Activated CD8-positive, alpha-beta T cell treated with anti-CD3 and anti-CD28 coated beads, Interleukin-2, amount 10 ng/mL, durations not matched to agents 7 days and 5 days (primary cell): Measurements from ENCODE around the gene MAPK13. TPM values are rescaled to one million over a fixed set of nuclear protein-coding genes. Genes with fewer than 3 reads are reported as not detected.
"Not testable (repeated sequence)": the region's sequence is repeated elsewhere in the genome, so short reads cannot be mapped to it uniquely, and the experiment has no call there.

Experiments
- ATAC-seq: fragments of 150-1000 bp; cut with Tn5 transposase; one replicate; pipeline ENCODE4 v1.10.0; 2021; ENCODE audit warnings: moderate library complexity
- CTCF ChIA-PET: fragments of 350-600 bp; sonication (Branson Sonifier 250); formaldehyde crosslinking; loops from one replicate; lab custom pipeline; 2021; ENCODE audit warnings: antibody characterized with exemption; lab: Charles Lee
- POLR2A ChIA-PET: fragments of 350-600 bp; sonication (Branson Sonifier 250); formaldehyde crosslinking; loops from one replicate; lab custom pipeline; 2021; ENCODE audit warnings: antibody characterized with exemption; lab: Charles Lee
- DNase-seq: peaks from one replicate; pipeline ENCODE4 v3.0.0-alpha.2; 2020
- H3K27ac Mint-ChIP-seq: one replicate; pipeline ENCODE4 v1.8.0; 2021; ENCODE audit warnings: mild to moderate bottlenecking, mixed read lengths
- H3K27me3 Mint-ChIP-seq: one replicate; pipeline ENCODE4 v1.8.0; 2021; ENCODE audit warnings: low read depth, mixed read lengths
- H3K36me3 Mint-ChIP-seq: one replicate; pipeline ENCODE4 v1.8.0; 2021; ENCODE audit warnings: low read depth, mixed read lengths
- H3K4me1 Mint-ChIP-seq: one replicate; pipeline ENCODE4 v1.8.0; 2021; ENCODE audit warnings: low read depth, mixed read lengths
- H3K4me3 Mint-ChIP-seq: one replicate; pipeline ENCODE4 v1.8.0; 2021; ENCODE audit warnings: mild to moderate bottlenecking, mixed read lengths
- H3K9me3 Mint-ChIP-seq: one replicate; pipeline ENCODE4 v1.8.0; 2022; ENCODE audit warnings: mixed read lengths; ENCODE audit not compliant: insufficient read depth
- total RNA-seq, 2 experiments: library from RNA; stranded (reverse); gene quantifications; one replicate each; pipeline ENCODE4 v1.2.3, GENCODE V29; 2021

Gene MAPK13
- total RNA-seq, 2 experiments from 2014 or later: 42.6 to 43.5 TPM

GRCh38 chr6:36127462-36128016 is 2.8 kb upstream of the MAPK13 start:
- no peak overlapping the region for H3K4me3 Mint-ChIP-seq
- H3K27ac Mint-ChIP-seq: peak overlapping the region; percentile 15
- POLR2A ChIA-PET: interaction anchor here (2.0 kb wide), 1 partner anchor 99 kb away, joined by 5 read pairs; no protein-coding TSS in a partner anchor
- no peaks in the 10 kb centered on the region for H3K9me3 Mint-ChIP-seq
- H3K36me3 Mint-ChIP-seq: peaks cover 7% of the 10 kb centered on the region
- DNase-seq: no peak
- CTCF ChIA-PET: interaction anchor here (0.9 to 1.5 kb wide), 10 partner anchors 12 to 175 kb away, joined by 3 to 11 read pairs (median 4); no protein-coding TSS in a partner anchor
- H3K27me3 Mint-ChIP-seq: no peaks in the 10 kb centered on the region
- H3K4me1 Mint-ChIP-seq: peaks cover 81% of the 10 kb centered on the region
- no peak for ATAC-seq

GRCh38 chr6:36128073-36128472 is 2.2 kb upstream of the MAPK13 start:
- ATAC-seq (no peak), DNase-seq (no peak)
- Mint-ChIP-seq H3K4me1 (peaks cover 81% of the 10 kb centered on the region), H3K27ac (no peak overlapping the region), H3K36me3 (peaks cover 10% of the 10 kb centered on the region), H3K27me3 (no peaks in the 10 kb centered on the region), H3K4me3 (no peak overlapping the region), H3K9me3 (no peaks in the 10 kb centered on the region)
- ChIA-PET POLR2A (no interaction called here), CTCF (no interaction called here)

GRCh38 chr6:36128793-36129192 is 1.5 kb upstream of the MAPK13 start:
- Mint-ChIP-seq H3K36me3 (peaks cover 17% of the 10 kb centered on the region), H3K4me1 (peaks cover 81% of the 10 kb centered on the region), H3K4me3 (no peak overlapping the region), H3K9me3 (no peaks in the 10 kb centered on the region), H3K27me3 (no peaks in the 10 kb centered on the region), H3K27ac (no peak overlapping the region)
- ChIA-PET CTCF (no interaction called here), POLR2A (interaction anchor here (3.6 kb wide), 1 partner anchor 8 kb away, joined by 53 read pairs; no protein-coding TSS in a partner anchor)
- ATAC-seq (no peak), DNase-seq (no peak)

GRCh38 chr6:36129334-36129733 is 979 bp upstream of the MAPK13 start:
- ATAC-seq, H3K27me3 Mint-ChIP-seq, H3K27ac Mint-ChIP-seq, H3K9me3 Mint-ChIP-seq, DNase-seq: not testable (repeated sequence)
- H3K4me3 Mint-ChIP-seq: peak overlapping the region; percentile 31
- peaks cover 78% of the 10 kb centered on the region for H3K4me1 Mint-ChIP-seq
- peaks cover 19% of the 10 kb centered on the region for H3K36me3 Mint-ChIP-seq
- ChIA-PET POLR2A (interaction anchor here (1.5 to 3.6 kb wide), 3 partner anchors 8 to 101 kb away, joined by 3 to 53 read pairs (median 22); partner anchors contain the start of gene MAPK14), CTCF (interaction anchor here (1.0 to 1.1 kb wide), 2 partner anchors 10 to 68 kb away, joined by 4 to 6 read pairs; no protein-coding TSS in a partner anchor)

- DNase-seq (peak; percentile 71), ATAC-seq (peak; percentile 51)
- peaks cover 24% of the 10 kb centered on the region for H3K36me3 Mint-ChIP-seq
- H3K27me3 Mint-ChIP-seq: no peaks in the 10 kb centered on the region
- no peaks in the 10 kb centered on the region for H3K9me3 Mint-ChIP-seq
- ChIA-PET CTCF (interaction anchor here (0.5 to 3.3 kb wide), 20 partner anchors 7 to 171 kb away, joined by 3 to 37 read pairs (median 6); partner anchors contain the start of genes BRPF3 and MAPK14), POLR2A (interaction anchor here (0.6 to 3.6 kb wide), 19 partner anchors 10 to 467 kb away, joined by 3 to 53 read pairs (median 3); partner anchors contain the start of gene MAPK14)
- H3K4me3 Mint-ChIP-seq: peak overlapping the region; percentile 86
- H3K4me1 Mint-ChIP-seq: peaks cover 70% of the 10 kb centered on the region
- H3K27ac Mint-ChIP-seq: peak overlapping the region; percentile 93
Measured at GRCh38 chr6:36130667-36131510, 576 bp downstream of the MAPK13 start.

- DNase-seq (peak; percentile 69), ATAC-seq (peak; percentile 73)
- H3K36me3 Mint-ChIP-seq: peaks cover 29% of the 10 kb centered on the region
- H3K4me3 Mint-ChIP-seq: peak overlapping the region; percentile 86
- H3K27me3 Mint-ChIP-seq: no peaks in the 10 kb centered on the region
- peaks cover 62% of the 10 kb centered on the region for H3K4me1 Mint-ChIP-seq
- no peaks in the 10 kb centered on the region for H3K9me3 Mint-ChIP-seq
- H3K27ac Mint-ChIP-seq: peak overlapping the region; percentile 93
- CTCF ChIA-PET: interaction anchor here (0.7 to 3.3 kb wide), 19 partner anchors 8 to 171 kb away, joined by 3 to 37 read pairs (median 6); partner anchors contain the start of genes BRPF3 and MAPK14
- POLR2A ChIA-PET: interaction anchor here (0.6 to 3.6 kb wide), 16 partner anchors 10 to 468 kb away, joined by 3 to 53 read pairs (median 4); partner anchors contain the start of gene MAPK14
Measured at GRCh38 chr6:36131511-36132245, 1.4 kb downstream of the MAPK13 start.

GRCh38 chr6:36132246-36132895 is 2.1 kb downstream of the MAPK13 start:
- no peaks in the 10 kb centered on the region for H3K27me3 Mint-ChIP-seq
- ATAC-seq (no peak), DNase-seq (no peak)
- peak overlapping the region; percentile 86 for H3K4me3 Mint-ChIP-seq
- ChIA-PET POLR2A (interaction anchor here (1.0 to 3.6 kb wide), 11 partner anchors 11 to 469 kb away, joined by 3 to 53 read pairs (median 7); partner anchors contain the start of gene MAPK14), CTCF (interaction anchor here (0.9 to 3.3 kb wide), 19 partner anchors 8 to 228 kb away, joined by 3 to 37 read pairs (median 6); partner anchors contain the start of genes BRPF3 and MAPK14)
- peaks cover 30% of the 10 kb centered on the region for H3K36me3 Mint-ChIP-seq
- peaks cover 55% of the 10 kb centered on the region for H3K4me1 Mint-ChIP-seq
- no peaks in the 10 kb centered on the region for H3K9me3 Mint-ChIP-seq
- peak overlapping the region; percentile 93 for H3K27ac Mint-ChIP-seq

GRCh38 chr6:36133148-36133547 is 2.8 kb downstream of the MAPK13 start:
- DNase-seq: no peak
- Mint-ChIP-seq H3K36me3 (peaks cover 30% of the 10 kb centered on the region), H3K4me1 (peaks cover 47% of the 10 kb centered on the region), H3K9me3 (no peaks in the 10 kb centered on the region), H3K27me3 (no peaks in the 10 kb centered on the region), H3K4me3 (no peak overlapping the region), H3K27ac (peak overlapping the region; percentile 93)
- CTCF ChIA-PET: interaction anchor here (0.8 to 3.3 kb wide), 7 partner anchors 9 to 227 kb away, joined by 3 to 37 read pairs (median 5); no protein-coding TSS in a partner anchor
- ATAC-seq: no peak
- POLR2A ChIA-PET: no interaction called here

- no peaks in the 10 kb centered on the region for H3K27me3 Mint-ChIP-seq
Measured at GRCh38 chr6:36133912-36134311, 3.6 kb downstream of the MAPK13 start.

GRCh38 chr6:36135053-36135731 is 4.9 kb downstream of the MAPK13 start:
- no peak for ATAC-seq
- POLR2A ChIA-PET: interaction anchor here (0.7 kb wide), 1 partner anchor 174 kb away, joined by 3 read pairs; no protein-coding TSS in a partner anchor
- Mint-ChIP-seq H3K9me3 (no peaks in the 10 kb centered on the region), H3K4me3 (no peak overlapping the region), H3K4me1 (peaks cover 34% of the 10 kb centered on the region), H3K27me3 (no peaks in the 10 kb centered on the region), H3K27ac (peak overlapping the region; percentile 31), H3K36me3 (peaks cover 48% of the 10 kb centered on the region)
- CTCF ChIA-PET: no interaction called here
- no peak for DNase-seq

More at GRCh38 chr6:36133912-36134311, 3.6 kb downstream of the MAPK13 start:
- H3K27ac Mint-ChIP-seq: peak overlapping the region; percentile 93
- DNase-seq: no peak
- H3K4me3 Mint-ChIP-seq: no peak overlapping the region
- no peaks in the 10 kb centered on the region for H3K9me3 Mint-ChIP-seq
- CTCF ChIA-PET: interaction anchor here (0.8 to 1.5 kb wide), 2 partner anchors 38 to 64 kb away, joined by 3 to 7 read pairs; no protein-coding TSS in a partner anchor
- no peak for ATAC-seq
- peaks cover 35% of the 10 kb centered on the region for H3K36me3 Mint-ChIP-seq
- POLR2A ChIA-PET: no interaction called here
- peaks cover 40% of the 10 kb centered on the region for H3K4me1 Mint-ChIP-seq
